HCT116 (cell line): ENCODE data around the gene WNT8B. TPM values are rescaled to one million over a fixed set of nuclear protein-coding genes. Genes with fewer than 3 reads are reported as not detected.

Experiments used
- ATAC-seq: fragments of 200-7000 bp; cut with Tn5 transposase; 2 replicates; pipeline ENCODE4 v1.9.1; 2020; ENCODE audit warnings: mild to moderate bottlenecking, moderate library complexity
- BruUV-seq: library from RNA; stranded (reverse); fragments of 400-500 nt; replicated peaks from 2 replicates; lab custom pipeline; 2021; lab: Mats Ljungman, UMichigan
- CTCF ChIA-PET: fragments of 300-600 bp; sonication (Branson Sonifier 250); formaldehyde crosslinking; loops from one replicate; lab custom pipeline; 2021; ENCODE audit warnings: antibody characterized with exemption; lab: Charles Lee
- POLR2A ChIA-PET: fragments of 300-600, 350-600 bp; sonication (Branson Sonifier 250); formaldehyde crosslinking; loops from one replicate; lab custom pipeline; 2021; ENCODE audit warnings: antibody characterized with exemption; lab: Charles Lee
- RAD21 ChIA-PET, 2 experiments: fragments of 300-600 bp; sonication (Branson Sonifier 250); formaldehyde crosslinking; loops; one replicate each; lab custom pipeline; 2023; ENCODE audit warnings: low total read pairs in 2 of 2; ENCODE audit not compliant: uncharacterized antibody in 2 of 2, unreplicated experiment in 2 of 2, low non-redundant PET in 1 of 2; lab: Charles Lee
- DNase-seq: peaks from one replicate; pipeline ENCODE4 v3.0.0-alpha.2; 2010; ENCODE audit warnings: low read depth, low spot score
- H2AFZ ChIP-seq: fragments of 200-600 bp; shearing (Covaris generic), sonication (generic); 2 replicates; pipeline ENCODE4 v1.6.1; 2017; ENCODE audit warnings: low read depth, mixed run types, mixed read lengths, antibody characterized with exemption, low read length; ENCODE audit not compliant: poor library complexity, severe bottlenecking
- H3K27ac ChIP-seq: 2 replicates; pipeline ENCODE4 v1.5.1; 2012; ENCODE audit warnings: low read depth, low read length
- H3K27me3 ChIP-seq: fragments of 200-600 bp; sonication (generic); 2 replicates; pipeline ENCODE4 v1.6.1; 2016; ENCODE audit warnings: mixed run types, low read length, mixed read lengths; ENCODE audit not compliant: insufficient read depth
- H3K36me3 ChIP-seq, 2 experiments: fragments of 200-500 bp in 1 of 2; fragments of 200-600 bp in 1 of 2; sonication (Bioruptor generic) in 1 of 2; sonication (generic) in 1 of 2; 2 replicates each; pipeline versions ENCODE4 v1.5.1 to v1.6.1; 2014 to 2016; ENCODE audit warnings: low read length in 2 of 2, inconsistent platforms in 1 of 2, mixed read lengths in 1 of 2, mixed run types in 1 of 2; ENCODE audit not compliant: insufficient read depth in 2 of 2, control insufficient read depth in 1 of 2
- H3K4me1 ChIP-seq, 2 experiments: fragments of 200-600 bp in 1 of 2; sonication (generic) in 1 of 2; 2 replicates each; pipeline versions ENCODE4 v1.5.1 to v1.6.1; 2012 to 2017; ENCODE audit warnings: low read length in 2 of 2, inconsistent platforms in 1 of 2, mild to moderate bottlenecking in 1 of 2, mixed read lengths in 1 of 2, mixed run types in 1 of 2, moderate library complexity in 1 of 2; ENCODE audit not compliant: insufficient read depth in 2 of 2, control insufficient read depth in 1 of 2
- H3K4me2 ChIP-seq: fragments of 200-600 bp; sonication (generic); 2 replicates; pipeline ENCODE4 v1.6.1; 2017; ENCODE audit warnings: mixed run types, low read length, mixed read lengths
- H3K4me3 ChIP-seq, 2 experiments: fragments of 200-600 bp in 1 of 2; sonication (generic) in 1 of 2; replicated peaks in 1 of 2; 2 replicates each; pipeline ENCODE4 v1.5.1; 2011 to 2016; ENCODE audit warnings: low read length in 2 of 2, control low read depth in 1 of 2, low read depth in 1 of 2, mild to moderate bottlenecking in 1 of 2, mixed read lengths in 1 of 2, mixed run types in 1 of 2
- H3K79me2 ChIP-seq: fragments of 200-600 bp; sonication (generic); 2 replicates; pipeline ENCODE4 v1.6.1; 2017; ENCODE audit warnings: mild to moderate bottlenecking, mixed run types, low read length, moderate library complexity, mixed read lengths; ENCODE audit not compliant: insufficient read depth
- H3K9ac ChIP-seq: fragments of 200-600 bp; sonication (generic); 2 replicates; pipeline ENCODE4 v1.6.1; 2016; ENCODE audit warnings: low read length, mixed read lengths
- H3K9me2 ChIP-seq: fragments of 200-600 bp; sonication (generic), shearing (Covaris generic); 2 replicates; pipeline ENCODE4 v1.6.1; 2017; ENCODE audit warnings: mixed run types, mild to moderate bottlenecking, moderate library complexity; ENCODE audit not compliant: insufficient read depth
- H3K9me3 ChIP-seq, 2 experiments: fragments of 200-500 bp in 1 of 2; fragments of 200-600 bp in 1 of 2; sonication (Bioruptor generic) in 1 of 2; sonication (generic) in 1 of 2; 2 replicates each; pipeline ENCODE4 v1.6.1; 2014 to 2017; ENCODE audit warnings: low read length in 2 of 2, mixed read lengths in 2 of 2, inconsistent platforms in 1 of 2, low read depth in 1 of 2, mild to moderate bottlenecking in 1 of 2, mixed run types in 1 of 2, moderate library complexity in 1 of 2; ENCODE audit not compliant: control insufficient read depth in 1 of 2, insufficient read depth in 1 of 2
- H4K20me1 ChIP-seq: fragments of 200-600 bp; sonication (generic), shearing (Covaris generic); 2 replicates; pipeline ENCODE4 v1.6.1; 2017; ENCODE audit warnings: mixed run types, mild to moderate bottlenecking, moderate library complexity; ENCODE audit not compliant: insufficient read depth
- CBX3 ChIP-seq: IDR thresholded peaks from 2 replicates; pipeline ENCODE4 v1.6.1; 2012; ENCODE audit warnings: low read depth
- CEBPB ChIP-seq: IDR thresholded peaks from 2 replicates; pipeline ENCODE4 v1.6.1; 2012; ENCODE audit warnings: low read depth
- EGR1 ChIP-seq: IDR thresholded peaks from 2 replicates; pipeline ENCODE4 v1.6.1; 2012; ENCODE audit warnings: low read depth
- FOSL1 ChIP-seq: IDR thresholded peaks from 2 replicates; pipeline ENCODE4 v1.6.1; 2012; ENCODE audit warnings: low read depth
- SIN3A ChIP-seq: IDR thresholded peaks from 2 replicates; pipeline ENCODE4 v1.6.1; 2012; ENCODE audit warnings: low read depth
- ZBTB33 ChIP-seq: IDR thresholded peaks from 2 replicates; pipeline ENCODE4 v1.6.1; 2011; ENCODE audit warnings: mild to moderate bottlenecking, low read length, moderate library complexity; ENCODE audit not compliant: insufficient replicate concordance; ENCODE audit errors: extremely low read depth
- intact Hi-C: fragments of 100-400 bp; cut with micrococcal nuclease; formaldehyde crosslinking; loops from 2 replicates; pipeline ENCODE4 v1.10.0; 2022
- total RNA-seq: library from RNA; stranded (reverse); gene quantifications from one replicate; pipeline ENCODE4 v1.2.1, GENCODE V29; 2021; ENCODE audit not compliant: unreplicated experiment
- TF ChIP-seq, protein P1 (sequence below): IDR thresholded peaks from 2 replicates; pipeline ENCODE4 v1.6.1; 2012

The WNT8B gene
- total RNA-seq, 1 experiment from 2014 or later: not detected

DNA sequence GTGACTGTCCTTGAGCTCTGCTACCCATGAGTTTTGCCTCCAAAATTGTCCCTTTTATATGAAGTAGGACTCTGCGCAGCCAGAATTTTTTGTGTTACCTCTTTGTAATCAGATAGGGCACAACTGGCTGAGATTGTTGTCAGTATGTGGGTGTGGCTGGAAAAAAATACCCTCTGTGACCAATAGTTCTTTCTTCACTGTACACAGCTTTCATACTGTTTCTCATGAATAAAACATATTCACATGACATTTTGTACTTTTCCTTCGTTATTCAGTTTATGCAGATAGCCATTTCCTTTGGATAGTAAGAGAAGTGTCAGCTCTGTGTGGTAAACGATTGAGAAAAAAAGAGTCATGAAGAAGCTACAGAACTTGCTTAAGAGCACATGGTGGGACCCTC, 49.6 kb upstream of the WNT8B start:
- H3K9ac ChIP-seq: no peak overlapping the region
- POLR2A ChIA-PET: interaction anchor here (2.0 kb wide), 1 partner anchor 40 kb away, joined by 6 read pairs; no protein-coding TSS in a partner anchor
- H3K4me2 ChIP-seq: no peak overlapping the region
- H2AFZ ChIP-seq: no peak overlapping the region
- H3K9me3 ChIP-seq: no peaks in the 10 kb centered on the region
- RAD21 ChIA-PET: no interaction called here
- no peaks in the 10 kb centered on the region for H4K20me1 ChIP-seq
- no peak for ATAC-seq
- TF ChIP-seq, protein P1, sequence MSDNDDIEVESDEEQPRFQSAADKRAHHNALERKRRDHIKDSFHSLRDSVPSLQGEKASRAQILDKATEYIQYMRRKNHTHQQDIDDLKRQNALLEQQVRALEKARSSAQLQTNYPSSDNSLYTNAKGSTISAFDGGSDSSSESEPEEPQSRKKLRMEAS: no peak
- no peak for TF ChIP-seq CEBPB
- no peak for DNase-seq
- no peaks in the 10 kb centered on the region for H3K9me2 ChIP-seq
- no peak overlapping the region for H3K4me3 ChIP-seq
- no peaks in the 10 kb centered on the region for H3K36me3 ChIP-seq
- H3K27me3 ChIP-seq: no peaks in the 10 kb centered on the region
- no TSS peak for BruUV-seq
- H3K79me2 ChIP-seq: no peaks in the 10 kb centered on the region
- intact Hi-C loops: no loop called here
- H3K4me1 ChIP-seq: no peaks in the 10 kb centered on the region
- CTCF ChIA-PET: interaction anchor here (0.9 to 1.3 kb wide), 2 partner anchors 106 to 476 kb away, joined by 3 read pairs; no protein-coding TSS in a partner anchor
- H3K27ac ChIP-seq: no peak overlapping the region

DNA sequence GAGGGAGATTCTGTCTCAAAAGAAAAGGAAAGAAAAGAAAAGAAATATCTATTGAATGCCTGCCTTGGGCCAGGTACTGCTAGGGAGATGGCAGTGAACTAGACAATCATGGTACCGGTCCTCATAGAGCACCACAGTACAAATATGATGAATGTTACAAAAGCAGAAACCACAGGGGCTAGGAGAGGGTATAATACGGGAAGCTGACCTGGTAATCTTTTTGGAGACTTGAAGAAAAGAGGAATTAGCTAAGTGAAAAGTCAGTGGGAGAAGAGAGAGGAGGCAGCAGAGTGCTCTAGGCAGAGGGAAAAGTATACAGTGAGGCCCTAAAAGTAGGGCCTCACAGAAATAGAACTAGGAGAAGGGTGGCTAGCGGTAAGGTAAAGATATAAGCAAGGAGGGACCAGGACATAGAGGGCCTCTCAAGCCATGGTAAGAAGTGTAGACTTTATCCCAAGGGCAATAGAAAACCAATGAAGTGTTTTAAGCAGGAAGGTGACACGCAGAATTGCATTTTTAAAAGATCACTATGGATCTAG, 42.8 kb upstream of the WNT8B start:
- TF ChIP-seq CBX3: no peak
- TF ChIP-seq FOSL1: no peak
- no peak for TF ChIP-seq SIN3A
- TF ChIP-seq EGR1: no peak
- TF ChIP-seq ZBTB33: no peak
- intact Hi-C loops: no loop called here
- ChIA-PET CTCF (no interaction called here), POLR2A (no interaction called here), RAD21 (no interaction called here)
- H2AFZ ChIP-seq: no peak overlapping the region
- H3K9me2 ChIP-seq: no peaks in the 10 kb centered on the region
- no peaks in the 10 kb centered on the region for H4K20me1 ChIP-seq
- no peak overlapping the region for H3K4me3 ChIP-seq
- no peak for DNase-seq
- no peak overlapping the region for H3K9ac ChIP-seq
- no peak overlapping the region for H3K4me2 ChIP-seq
- no peak for ATAC-seq
- H3K9me3 ChIP-seq: no peaks in the 10 kb centered on the region
- H3K36me3 ChIP-seq: no peaks in the 10 kb centered on the region
- H3K79me2 ChIP-seq: no peaks in the 10 kb centered on the region
- H3K27me3 ChIP-seq: no peaks in the 10 kb centered on the region
- no TSS peak for BruUV-seq
- H3K27ac ChIP-seq: no peak overlapping the region
- H3K4me1 ChIP-seq: no peaks in the 10 kb centered on the region; a peak in 1 of 4 replicates
